Endothelial cell of umbilical vein (primary cell): ENCODE data around the gene PLG. TPM values are rescaled to one million over a fixed set of nuclear protein-coding genes. Genes with fewer than 3 reads are reported as not detected.

Experiments used
- BruUV-seq: library from RNA; stranded (reverse); fragments of 400-500 nt; replicated peaks from 2 replicates; lab custom pipeline; 2021; lab: Mats Ljungman, UMichigan
- CTCF ChIA-PET: fragments of 300-600, 350-600 bp; sonication (Branson Sonifier 250); formaldehyde crosslinking; loops from one replicate; lab custom pipeline; 2021; ENCODE audit warnings: antibody characterized with exemption, inconsistent platforms; lab: Charles Lee
- POLR2A ChIA-PET: fragments of 300-600, 350-600 bp; sonication (Branson Sonifier 250); formaldehyde crosslinking; loops from one replicate; lab custom pipeline; 2021; ENCODE audit warnings: antibody characterized with exemption, inconsistent platforms; lab: Charles Lee
- DNase-seq: peaks from one replicate; pipeline ENCODE4 v3.0.0-alpha.2; 2011; ENCODE audit warnings: low read depth, low spot score
- FAIRE-seq: peaks from 2 replicates; lab custom pipeline; 2011; peaks lifted over from hg19 to GRCh38; lab: Jason Lieb, UNC
- H2AFZ ChIP-seq: 2 replicates; pipeline ENCODE4 v1.6.0; 2012; ENCODE audit warnings: low read depth, low read length, control low read depth, inconsistent platforms
- H3K27ac ChIP-seq: 2 replicates; pipeline ENCODE4 v1.5.1; 2011; ENCODE audit warnings: low read depth, mild to moderate bottlenecking, control low read depth, low read length, moderate library complexity; ENCODE audit not compliant: insufficient read depth
- H3K27me3 ChIP-seq, 2 experiments: 2 replicates each; pipeline versions ENCODE4 v1.6.0 to v1.6.1; 2011; ENCODE audit warnings: low read length in 2 of 2, mixed read lengths in 1 of 2; ENCODE audit not compliant: control insufficient read depth in 2 of 2, insufficient read depth in 2 of 2
- H3K36me3 ChIP-seq, 2 experiments: 2 replicates in 1 of 2; 3 replicates in 1 of 2; pipeline ENCODE4 v1.5.1; 2011; ENCODE audit warnings: low read length in 2 of 2, mild to moderate bottlenecking in 1 of 2, moderate library complexity in 1 of 2; ENCODE audit not compliant: control insufficient read depth in 2 of 2, insufficient read depth in 2 of 2; ENCODE audit errors: extremely low read depth in 1 of 2
- H3K4me1 ChIP-seq: 3 replicates; pipeline ENCODE4 v1.5.1; 2011; ENCODE audit warnings: mild to moderate bottlenecking, low read length; ENCODE audit not compliant: control insufficient read depth, insufficient read depth; ENCODE audit errors: extremely low read depth
- H3K4me2 ChIP-seq: 2 replicates; pipeline ENCODE4 v1.6.1; 2011; ENCODE audit warnings: low read length, control low read depth, mixed read lengths; ENCODE audit not compliant: insufficient read depth
- H3K4me3 ChIP-seq, 3 experiments: fragments of 200-600 bp in 1 of 3; sonication (generic), shearing (Covaris generic) in 1 of 3; replicated peaks in 1 of 3; 2 replicates each; pipeline ENCODE4 v1.5.1; 2011 to 2016; ENCODE audit warnings: control low read depth in 3 of 3, low read length in 3 of 3, mild to moderate bottlenecking in 2 of 3, inconsistent platforms in 1 of 3, low read depth in 1 of 3, moderate library complexity in 1 of 3; ENCODE audit not compliant: insufficient read depth in 1 of 3
- H3K79me2 ChIP-seq: 2 replicates; pipeline ENCODE4 v1.6.0; 2012; ENCODE audit warnings: low read length, inconsistent platforms; ENCODE audit not compliant: control insufficient read depth, insufficient read depth
- H3K9ac ChIP-seq: replicated peaks from 2 replicates; pipeline ENCODE3; 2011; ENCODE audit warnings: low read length, control low read depth; ENCODE audit not compliant: insufficient read depth; ENCODE audit errors: extremely low read depth
- H3K9me1 ChIP-seq: replicated peaks from 3 replicates; pipeline ENCODE4 v1.6.0; 2011; ENCODE audit warnings: mild to moderate bottlenecking, low read length; ENCODE audit not compliant: control insufficient read depth, insufficient read depth; ENCODE audit errors: extremely low read depth
- H3K9me3 ChIP-seq: replicated peaks from 2 replicates; pipeline ENCODE4 v1.5.1; 2012; ENCODE audit warnings: low read length, inconsistent platforms; ENCODE audit not compliant: control insufficient read depth, insufficient read depth
- H4K20me1 ChIP-seq: replicated peaks from 2 replicates; pipeline ENCODE3; 2011; ENCODE audit warnings: mild to moderate bottlenecking, low read length; ENCODE audit not compliant: control insufficient read depth, insufficient read depth; ENCODE audit errors: extremely low read depth
- CTCF ChIP-seq, 2 donors: IDR thresholded peaks; 1 replicate in 1 of 2; 2 replicates in 1 of 2; pipeline ENCODE4 v1.5.1; 2011; ENCODE audit warnings: low read length in 2 of 2, mild to moderate bottlenecking in 2 of 2, moderate library complexity in 2 of 2, control low read depth in 1 of 2, inconsistent platforms in 1 of 2, low read depth in 1 of 2; ENCODE audit not compliant: insufficient read depth in 1 of 2; ENCODE audit errors: extremely low read depth in 1 of 2
- EZH2 ChIP-seq: IDR thresholded peaks from 2 replicates; pipeline ENCODE4 v1.6.1; 2012; ENCODE audit warnings: borderline replicate concordance, low read depth, mild to moderate bottlenecking, moderate library complexity, low read length, inconsistent platforms; ENCODE audit not compliant: severe bottlenecking
- FOS ChIP-seq: IDR thresholded peaks from 2 replicates; pipeline ENCODE4 v1.6.1; 2011; ENCODE audit warnings: mild to moderate bottlenecking, low read length, moderate library complexity, borderline replicate concordance; ENCODE audit not compliant: insufficient read depth
- GATA2 ChIP-seq: IDR thresholded peaks from 2 replicates; pipeline ENCODE4 v1.7.0; 2011; ENCODE audit warnings: low read depth, mild to moderate bottlenecking, moderate library complexity, mixed read lengths, low read length; ENCODE audit not compliant: insufficient read length, insufficient read depth
- JUN ChIP-seq: IDR thresholded peaks from 2 replicates; pipeline ENCODE4 v1.6.1; 2011; ENCODE audit warnings: borderline replicate concordance, low read depth; ENCODE audit not compliant: insufficient read length, insufficient read depth
- MAX ChIP-seq: IDR thresholded peaks from 2 replicates; pipeline ENCODE4 v1.6.1; 2011; ENCODE audit not compliant: insufficient read depth, insufficient read length
- MYC ChIP-seq: IDR thresholded peaks from one replicate; pipeline ENCODE4 v1.6.1; 2011; ENCODE audit warnings: mild to moderate bottlenecking, low read depth, low read length
- POLR2A ChIP-seq: IDR thresholded peaks from 2 replicates; pipeline ENCODE4 v1.6.1; 2012; ENCODE audit warnings: low read depth, mild to moderate bottlenecking, control low read depth, low read length
- POLR2AphosphoS5 ChIP-seq: IDR thresholded peaks from 2 replicates; pipeline ENCODE4 v1.6.1; 2012; ENCODE audit warnings: low read depth, mild to moderate bottlenecking, control low read depth, low read length, moderate library complexity; ENCODE audit not compliant: insufficient read depth
- dilution Hi-C: fragments of 300-500 bp; cut with MboI; formaldehyde crosslinking; loops from one replicate; pipeline ENCODE4 v1.15.0; 2019; ENCODE audit warnings: low sequenced_read_pairs; ENCODE audit not compliant: extremely low pct_ligation_motif_present
- intact Hi-C: fragments of 100-400 bp; cut with micrococcal nuclease; formaldehyde crosslinking; loops from one replicate; pipeline ENCODE4 v1.10.0; 2022
- polyA plus RNA-seq, 4 experiments: library from polyadenylated mRNA; depleted of rRNA in 3 of 4; stranded (reverse) in 3 of 4; unstranded in 1 of 4; fragments of >200 nt; gene quantifications; 2 replicates each; pipeline versions ENCODE4 v1.2.1 to v1.2.3, GENCODE V29; 2011 to 2012; ENCODE audit warnings: missing spikeins in 1 of 4
- total RNA-seq: library from RNA; stranded (reverse); gene quantifications from 2 replicates; pipeline ENCODE4 v1.2.3, GENCODE V29; 2021

Gene PLG
- total and polyA plus RNA-seq, 2 donors (not counting 3 experiments of a cell fraction or from before 2014, with no cell fraction given) = not detected

GRCh38 chr6:160735523-160735922 lies 33.5 kb downstream of the PLG start:
- Histone ChIP-seq H4K20me1 (no peaks in the 10 kb centered on the region), H3K27me3 (no peaks in the 10 kb centered on the region), H3K27ac (no peak overlapping the region), H3K9me1 (no peaks in the 10 kb centered on the region), H3K4me3 (no peak overlapping the region), H3K79me2 (no peaks in the 10 kb centered on the region), H2AFZ (no peak overlapping the region), H3K9ac (no peak overlapping the region), H3K36me3 (no peaks in the 10 kb centered on the region), H3K9me3 (no peaks in the 10 kb centered on the region), H3K4me1 (no peaks in the 10 kb centered on the region), H3K4me2 (no peak overlapping the region)
- CTCF ChIA-PET = no interaction called here
- intact Hi-C loops (no loop called here), dilution Hi-C loops (no loop called here)
- no TSS peak for BruUV-seq
- POLR2A ChIA-PET = no interaction called here
- DNase-seq (no peak), FAIRE-seq (no peak)
- TF ChIP-seq POLR2AphosphoS5 (no peak), MAX (no peak), JUN (no peak), EZH2 (no peak), POLR2A (no peak), GATA2 (no peak), MYC (no peak), CTCF (IDR thresholded peaks at IDR 0.05; ENCODE audit: extremely low read depth in 1 of 2, insufficient read depth in 1 of 2, low read depth in 1 of 2, low read length in 2 of 2) (no peak), FOS (no peak)
